H1 (cell line): Measurements from ENCODE around the gene DNAH1. TPM values are rescaled to one million over a fixed set of nuclear protein-coding genes. Genes with fewer than 3 reads are reported as not detected.

Experiments used
- ATF3 ChIP-seq: IDR thresholded peaks from 2 replicates; pipeline ENCODE4 v1.6.1; 2011; ENCODE audit warnings: low read depth, mild to moderate bottlenecking, low read length; ENCODE audit not compliant: insufficient read depth
- CEBPB ChIP-seq: IDR thresholded peaks from 2 replicates; pipeline ENCODE4 v1.6.1; 2012; ENCODE audit warnings: low read depth, low read length
- CHD1 ChIP-seq: IDR thresholded peaks from 2 replicates; pipeline ENCODE4 v1.6.1; 2012; ENCODE audit warnings: low read depth, low read length, improper control_type of control experiment
- CTBP2 ChIP-seq: IDR thresholded peaks from 2 replicates; pipeline ENCODE4 v1.7.0; 2011; ENCODE audit warnings: borderline replicate concordance, mild to moderate bottlenecking, moderate library complexity, mixed read lengths, low read length; ENCODE audit not compliant: insufficient read depth, insufficient read length
- KDM1A ChIP-seq: fragments of 200-600, 300-600 bp; sonication (generic); IDR thresholded peaks from 2 replicates; pipeline ENCODE4 v1.7.1; 2016; ENCODE audit warnings: mild to moderate bottlenecking, low read length, borderline replicate concordance
- RAD21 ChIP-seq, 2 experiments: IDR thresholded peaks in 1 of 2; conservative IDR thresholded peaks in 1 of 2; 2 replicates each; pipeline ENCODE4 v1.6.1; 2011; ENCODE audit warnings: low read depth in 2 of 2, low read length in 2 of 2, improper control_type of control experiment in 1 of 2, inconsistent platforms in 1 of 2, mild to moderate bottlenecking in 1 of 2, moderate library complexity in 1 of 2
- SIX5 ChIP-seq: IDR thresholded peaks from 2 replicates; pipeline ENCODE4 v1.6.1; 2011; ENCODE audit warnings: mild to moderate bottlenecking, low read depth, low read length
- SP2 ChIP-seq: IDR thresholded peaks from 2 replicates; pipeline ENCODE4 v1.6.1; 2012; ENCODE audit warnings: mild to moderate bottlenecking, low read length, inconsistent platforms
- ZNF274 ChIP-seq: IDR thresholded peaks from 2 replicates; pipeline ENCODE4 v1.7.0; 2012; ENCODE audit warnings: low read length, borderline replicate concordance; ENCODE audit errors: extremely low read depth
- polyA plus RNA-seq, 7 experiments: library from polyadenylated mRNA; depleted of rRNA in 3 of 7; stranded (reverse) in 5 of 7; unstranded in 2 of 7; fragments of >200 nt in 5 of 7; fragments of 200-250 nt in 2 of 7; gene quantifications; 1 replicate in 5 of 7; 2 replicates in 1 of 7; 4 replicates in 1 of 7; pipeline versions ENCODE4 v1.2.1 to v1.2.3, GENCODE V29; 2011 to 2013; ENCODE audit warnings: missing spikeins in 2 of 7, mixed read lengths in 2 of 7
- total RNA-seq: library from RNA; stranded (reverse); fragmentation: NEBNext Ultra II Directional; extraction: Animal tissue kit (Norgen Biotek cat#: 25700); gene quantifications from 2 replicates; pipeline ENCODE4 v1.2.1, GENCODE V29; 2021

Gene DNAH1
- total and polyA plus RNA-seq, 2 of the 8 experiments (the other 6 are each of a cell fraction or from before 2014, with no cell fraction given), result 1.0 to 1.5 TPM

- TF ChIP-seq CTBP2, result no peak
- no peak for TF ChIP-seq ZNF274
- no peak for TF ChIP-seq CEBPB
- TF ChIP-seq SIX5, result no peak
- TF ChIP-seq CHD1, result no peak
- TF ChIP-seq RAD21 (IDR thresholded peaks at IDR 0.05 in 1 of 2, conservative IDR thresholded peaks at IDR 0.05 in 1 of 2; ENCODE audit: low read depth in 2 of 2, low read length in 2 of 2), result no peak
- TF ChIP-seq ATF3, result no peak
- no peak for TF ChIP-seq SP2
- no peak for TF ChIP-seq KDM1A
- TF ChIP-seq, all 59 proteins: peak for 0
Measured at GRCh38 chr3:52393959-52394670, 78.0 kb downstream of the DNAH1 start (continued).
